Caco-2 (cell line): ENCODE results near the gene KIF3A. TPM values are rescaled to one million over a fixed set of nuclear protein-coding genes. Genes with fewer than 3 reads are reported as not detected.

ENCODE experiments used
- BruUV-seq: library from RNA; stranded (reverse); fragments of 400-500 nt; replicated peaks from 2 replicates; lab custom pipeline; 2021; lab: Mats Ljungman, UMichigan
- CTCF ChIA-PET: fragments of 300-600 bp; sonication (Branson Sonifier 250); formaldehyde crosslinking; loops from one replicate; lab custom pipeline; 2022; ENCODE audit warnings: antibody characterized with exemption; lab: Charles Lee
- POLR2A ChIA-PET: fragments of 300-600 bp; sonication (Branson Sonifier 250); formaldehyde crosslinking; loops from one replicate; lab custom pipeline; 2022; ENCODE audit warnings: antibody characterized with exemption; lab: Charles Lee
- DNase-seq, 2 experiments: peaks; one replicate each; pipeline versions ENCODE4 v3.0.0 to v3.0.0-alpha.2; 2020 to 2022
- H3K27me3 ChIP-seq: replicated peaks from 2 replicates; pipeline ENCODE4 v1.6.0; 2011; ENCODE audit warnings: low read length; ENCODE audit not compliant: control insufficient read depth, insufficient read depth
- H3K36me3 ChIP-seq: 2 replicates; pipeline ENCODE4 v1.5.1; 2011; ENCODE audit warnings: low read length; ENCODE audit not compliant: control insufficient read depth, insufficient read depth
- H3K4me1 ChIP-seq: fragments of 250-450 bp; sonication (Bioruptor Pico); 2 replicates; pipeline ENCODE4 v1.5.1; 2020; ENCODE audit warnings: mild to moderate bottlenecking
- H3K4me3 ChIP-seq: 2 replicates; pipeline ENCODE4 v1.5.1; 2011; ENCODE audit warnings: low read depth, mild to moderate bottlenecking, control low read depth, low read length
- H3K9me3 ChIP-seq: fragments of 250-450 bp; sonication (Bioruptor Pico); 2 replicates; pipeline ENCODE4 v1.5.1; 2020; ENCODE audit warnings: mild to moderate bottlenecking, moderate library complexity
- H3K27ac Mint-ChIP-seq: one replicate; pipeline ENCODE4 v1.8.0; 2022; ENCODE audit warnings: mixed read lengths; ENCODE audit not compliant: unreplicated experiment
- H3K27me3 Mint-ChIP-seq: one replicate; pipeline ENCODE4 v1.8.0; 2022; ENCODE audit warnings: mixed read lengths; ENCODE audit not compliant: insufficient read depth, unreplicated experiment
- H3K36me3 Mint-ChIP-seq: one replicate; pipeline ENCODE4 v1.8.0; 2022; ENCODE audit warnings: mild to moderate bottlenecking, mixed read lengths; ENCODE audit not compliant: insufficient read depth, unreplicated experiment
- H3K4me1 Mint-ChIP-seq: one replicate; pipeline ENCODE4 v1.8.0; 2022; ENCODE audit warnings: low read depth, mixed read lengths; ENCODE audit not compliant: unreplicated experiment
- H3K4me3 Mint-ChIP-seq: one replicate; pipeline ENCODE4 v1.8.0; 2022; ENCODE audit warnings: mild to moderate bottlenecking, moderate library complexity, mixed read lengths; ENCODE audit not compliant: unreplicated experiment
- H3K9me3 Mint-ChIP-seq: one replicate; pipeline ENCODE4 v1.8.0; 2022; ENCODE audit warnings: mixed read lengths; ENCODE audit not compliant: unreplicated experiment
- CTCF ChIP-seq, 2 experiments: fragments of 200-600 bp in 1 of 2; IDR thresholded peaks; 1 replicate in 1 of 2; 2 replicates in 1 of 2; pipeline versions ENCODE4 v1.5.1 to v1.8.0; 2011 to 2022; ENCODE audit warnings: antibody characterized with exemption in 1 of 2, control low read depth in 1 of 2, inconsistent platforms in 1 of 2, low read depth in 1 of 2, low read length in 1 of 2, mild to moderate bottlenecking in 1 of 2, moderate library complexity in 1 of 2; ENCODE audit not compliant: insufficient read depth in 1 of 2, severe bottlenecking in 1 of 2, unreplicated experiment in 1 of 2
- intact Hi-C: fragments of 100-400 bp; cut with micrococcal nuclease; formaldehyde crosslinking; loops from one replicate; pipeline ENCODE4 v1.10.0; 2022; ENCODE audit not compliant: unreplicated experiment
- total RNA-seq: library from RNA; stranded (reverse); gene quantifications from 2 replicates; pipeline ENCODE4 v1.2.3, GENCODE V29; 2022

The KIF3A gene
- total RNA-seq, 1 experiment from 2014 or later: 12.7 TPM

- H3K27ac Mint-ChIP-seq: no peak overlapping the region
- CTCF ChIA-PET: no interaction called here
- H3K4me1 Mint-ChIP-seq: no peaks in the 10 kb centered on the region
- peak in 1 of 2 experiments; percentile 28 for DNase-seq
- no peaks in the 10 kb centered on the region for H3K36me3 ChIP-seq
- POLR2A ChIA-PET: interaction anchor here (0.6 kb wide), 1 partner anchor 167 kb away, joined by 3 read pairs; no protein-coding TSS in a partner anchor
- H3K36me3 Mint-ChIP-seq: no peaks in the 10 kb centered on the region
- no peak overlapping the region for H3K4me3 ChIP-seq
- TF ChIP-seq CTCF (IDR thresholded peaks at IDR 0.05; ENCODE audit: insufficient read depth in 1 of 2, low read depth in 1 of 2, low read length in 1 of 2, severe bottlenecking in 1 of 2, unreplicated experiment in 1 of 2): no peak
- H3K9me3 ChIP-seq: no peaks in the 10 kb centered on the region
- no peaks in the 10 kb centered on the region for H3K27me3 ChIP-seq
- H3K9me3 Mint-ChIP-seq: peaks cover 2% of the 10 kb centered on the region
- no peak overlapping the region for H3K4me3 Mint-ChIP-seq
- no TSS peak for BruUV-seq
- no peaks in the 10 kb centered on the region for H3K4me1 ChIP-seq
- intact Hi-C loops: no loop called here
- H3K27me3 Mint-ChIP-seq: no peaks in the 10 kb centered on the region
Measured at GRCh38 chr5:132653716-132654115, 83.6 kb downstream of the KIF3A start.

GRCh38 chr5:132651838-132652469 lies 85.4 kb downstream of the KIF3A start:
- Histone ChIP-seq H3K4me1 (peaks cover 10% of the 10 kb centered on the region), H3K9me3 (peaks cover 7% of the 10 kb centered on the region), H3K36me3 (no peaks in the 10 kb centered on the region), H3K4me3 (no peak overlapping the region), H3K27me3 (no peaks in the 10 kb centered on the region)
- no peak overlapping the region for H3K4me3 Mint-ChIP-seq
- H3K27me3 Mint-ChIP-seq: no peaks in the 10 kb centered on the region
- H3K9me3 Mint-ChIP-seq: peaks cover 12% of the 10 kb centered on the region
- H3K27ac Mint-ChIP-seq: no peak overlapping the region
- CTCF ChIA-PET: no interaction called here
- peaks cover 1% of the 10 kb centered on the region for H3K4me1 Mint-ChIP-seq
- TF ChIP-seq CTCF (IDR thresholded peaks at IDR 0.05; ENCODE audit: insufficient read depth in 1 of 2, low read depth in 1 of 2, low read length in 1 of 2, severe bottlenecking in 1 of 2, unreplicated experiment in 1 of 2): no peak
- peaks cover 12% of the 10 kb centered on the region for H3K36me3 Mint-ChIP-seq
- no TSS peak for BruUV-seq
- POLR2A ChIA-PET: no interaction called here
- DNase-seq: no peak
- intact Hi-C loops: no loop called here

GRCh38 chr5:132648355-132648754 lies 89.0 kb downstream of the KIF3A start:
- Mint-ChIP-seq H3K4me1 (peaks cover 12% of the 10 kb centered on the region), H3K36me3 (peaks cover 12% of the 10 kb centered on the region), H3K4me3 (no peak overlapping the region), H3K27ac (no peak overlapping the region), H3K27me3 (no peaks in the 10 kb centered on the region), H3K9me3 (peaks cover 12% of the 10 kb centered on the region)
- no peak for TF ChIP-seq CTCF (IDR thresholded peaks at IDR 0.05; ENCODE audit: insufficient read depth in 1 of 2, low read depth in 1 of 2, low read length in 1 of 2, severe bottlenecking in 1 of 2, unreplicated experiment in 1 of 2)
- ChIA-PET POLR2A (no interaction called here), CTCF (no interaction called here)
- Histone ChIP-seq H3K4me3 (no peak overlapping the region), H3K9me3 (peaks cover 7% of the 10 kb centered on the region), H3K4me1 (peaks cover 17% of the 10 kb centered on the region), H3K36me3 (no peaks in the 10 kb centered on the region), H3K27me3 (no peaks in the 10 kb centered on the region)
- DNase-seq: no peak
- BruUV-seq: no TSS peak
- intact Hi-C loops: no loop called here
